OCI-LY1 (cell line): Measurements from ENCODE around the gene MAMDC2.

ENCODE experiments used
- H2AFZ ChIP-seq: fragments of 200-600 bp; sonication (generic), shearing (Covaris generic); 2 replicates; pipeline ENCODE4 v1.6.0; 2014; ENCODE audit warnings: antibody characterized with exemption, mild to moderate bottlenecking, low read length
- H3F3A ChIP-seq: fragments of 200-600 bp; sonication (generic), shearing (Covaris generic); 2 replicates; pipeline ENCODE4 v1.6.0; 2014; ENCODE audit warnings: mild to moderate bottlenecking, antibody characterized with exemption, low read length, moderate library complexity; ENCODE audit not compliant: insufficient read depth
- H3K27ac ChIP-seq: fragments of 200-600 bp; sonication (generic); 2 replicates; pipeline ENCODE4 v1.5.1; 2014; ENCODE audit warnings: low read length, mixed run types, mild to moderate bottlenecking, low read depth; ENCODE audit not compliant: poor library complexity, severe bottlenecking
- H3K27me3 ChIP-seq: fragments of 200-600 bp; sonication (generic); 2 replicates; pipeline ENCODE4 v1.6.0; 2014; ENCODE audit warnings: antibody characterized with exemption, mild to moderate bottlenecking, low read length, moderate library complexity; ENCODE audit not compliant: insufficient read depth
- H3K36me3 ChIP-seq: fragments of 200-600 bp; sonication (generic); 2 replicates; pipeline ENCODE4 v1.6.1; 2014; ENCODE audit warnings: mild to moderate bottlenecking, antibody characterized with exemption, low read length, moderate library complexity, mixed read lengths; ENCODE audit not compliant: insufficient read depth
- H3K4me1 ChIP-seq: fragments of 200-600 bp; sonication (generic); 2 replicates; pipeline ENCODE4 v1.5.1; 2014; ENCODE audit warnings: mild to moderate bottlenecking, low read length, moderate library complexity; ENCODE audit not compliant: insufficient read depth, severe bottlenecking
- H3K4me2 ChIP-seq: fragments of 200-600 bp; sonication (generic), shearing (Covaris generic); 2 replicates; pipeline ENCODE4 v1.6.1; 2014; ENCODE audit warnings: low read length
- H3K4me3 ChIP-seq: fragments of 200-600 bp; sonication (generic); 2 replicates; pipeline ENCODE4 v1.5.1; 2014; ENCODE audit warnings: low read length, low read depth, mild to moderate bottlenecking, mixed read lengths; ENCODE audit not compliant: poor library complexity, severe bottlenecking
- H3K79me2 ChIP-seq: fragments of 200-600 bp; shearing (Covaris generic); 2 replicates; pipeline ENCODE4 v1.6.1; 2016; ENCODE audit warnings: mixed run types, low read length, mixed read lengths; ENCODE audit not compliant: insufficient read depth
- H3K9ac ChIP-seq: fragments of 200-600 bp; sonication (generic), shearing (Covaris generic); 2 replicates; pipeline ENCODE4 v1.6.1; 2014; ENCODE audit warnings: mild to moderate bottlenecking, low read length, mixed read lengths
- H3K9me2 ChIP-seq: fragments of 200-600 bp; sonication (generic), shearing (Covaris generic); 2 replicates; pipeline ENCODE4 v1.6.1; 2014; ENCODE audit warnings: low read depth, mild to moderate bottlenecking, low read length, mixed read lengths
- H3K9me3 ChIP-seq: fragments of 200-600 bp; shearing (Covaris generic); 2 replicates; pipeline ENCODE4 v1.6.1; 2014; ENCODE audit warnings: low read length, mixed read lengths
- H4K20me1 ChIP-seq: fragments of 200-600 bp; sonication (generic), shearing (Covaris generic); 2 replicates; pipeline ENCODE4 v1.6.0; 2016; ENCODE audit warnings: mild to moderate bottlenecking, low read length; ENCODE audit not compliant: insufficient read depth
- CTCF ChIP-seq: fragments of 200-600 bp; sonication (generic), shearing (Covaris generic); IDR thresholded peaks from 2 replicates; pipeline ENCODE4 v1.5.1; 2017; ENCODE audit warnings: mild to moderate bottlenecking, antibody characterized with exemption, low read length, moderate library complexity, mixed read lengths
- EZH2 ChIP-seq: fragments of 200-600 bp; sonication (generic), shearing (Covaris generic); IDR thresholded peaks from 2 replicates; pipeline ENCODE4 v1.8.0; 2017; ENCODE audit warnings: borderline replicate concordance, mixed run types, mild to moderate bottlenecking, antibody characterized with exemption, low read length, moderate library complexity, mixed read lengths

The MAMDC2 gene

GRCh38 chr9:70159630-70160029, 116.0 kb downstream of the MAMDC2 start:
- Histone ChIP-seq H2AFZ (no peak overlapping the region), H3F3A (no peaks in the 10 kb centered on the region), H3K9me3 (no peaks in the 10 kb centered on the region), H3K27me3 (no peaks in the 10 kb centered on the region; the same call in 1 of the 2 replicates), H3K79me2 (no peaks in the 10 kb centered on the region), H3K9ac (no peak overlapping the region), H3K9me2 (no peaks in the 10 kb centered on the region), H4K20me1 (no peaks in the 10 kb centered on the region), H3K27ac (no peak overlapping the region), H3K4me3 (no peak overlapping the region), H3K4me1 (no peaks in the 10 kb centered on the region), H3K4me2 (no peak overlapping the region), H3K36me3 (no peaks in the 10 kb centered on the region)
- TF ChIP-seq CTCF (no peak), EZH2 (no peak)

- no peak for TF ChIP-seq EZH2
- no peak for TF ChIP-seq CTCF
- Histone ChIP-seq H3K27me3 (no peaks in the 10 kb centered on the region), H3F3A (no peaks in the 10 kb centered on the region), H3K4me2 (no peak overlapping the region), H3K4me1 (no peaks in the 10 kb centered on the region), H2AFZ (no peak overlapping the region), H3K9ac (no peak overlapping the region), H3K36me3 (no peaks in the 10 kb centered on the region), H3K9me2 (no peaks in the 10 kb centered on the region), H3K4me3 (no peak overlapping the region), H3K27ac (no peak overlapping the region), H3K79me2 (no peaks in the 10 kb centered on the region), H4K20me1 (no peaks in the 10 kb centered on the region), H3K9me3 (no peaks in the 10 kb centered on the region)
Observed at GRCh38 chr9:70160686-70161600, 117.3 kb downstream of the MAMDC2 start.

GRCh38 chr9:70165006-70165602, 121.5 kb downstream of the MAMDC2 start:
- Histone ChIP-seq H3K27me3 (no peaks in the 10 kb centered on the region), H3K36me3 (no peaks in the 10 kb centered on the region), H3K9me2 (no peaks in the 10 kb centered on the region), H3K9me3 (no peaks in the 10 kb centered on the region), H3F3A (no peaks in the 10 kb centered on the region), H3K4me2 (no peak overlapping the region), H3K79me2 (no peaks in the 10 kb centered on the region), H3K4me3 (no peak overlapping the region), H3K27ac (no peak overlapping the region), H2AFZ (no peak overlapping the region), H3K4me1 (no peaks in the 10 kb centered on the region), H3K9ac (no peak overlapping the region), H4K20me1 (no peaks in the 10 kb centered on the region)
- TF ChIP-seq EZH2 (no peak), CTCF (no peak)
